ENCODE data around the gene CHD5. TPM values are rescaled to one million over a fixed set of nuclear protein-coding genes. Genes with fewer than 3 reads are reported as not detected.
A peak's percentile ranks its signal among the peaks of the same experiment; 100 is the strongest.
"Not testable (repeated sequence)": the region's sequence is repeated elsewhere in the genome, so short reads cannot be mapped to it uniquely, and the experiment has no call there.

Gene CHD5
- total RNA-seq, 2 donors from 2014 or later = under 0.01 to 2.1 TPM

DNA sequence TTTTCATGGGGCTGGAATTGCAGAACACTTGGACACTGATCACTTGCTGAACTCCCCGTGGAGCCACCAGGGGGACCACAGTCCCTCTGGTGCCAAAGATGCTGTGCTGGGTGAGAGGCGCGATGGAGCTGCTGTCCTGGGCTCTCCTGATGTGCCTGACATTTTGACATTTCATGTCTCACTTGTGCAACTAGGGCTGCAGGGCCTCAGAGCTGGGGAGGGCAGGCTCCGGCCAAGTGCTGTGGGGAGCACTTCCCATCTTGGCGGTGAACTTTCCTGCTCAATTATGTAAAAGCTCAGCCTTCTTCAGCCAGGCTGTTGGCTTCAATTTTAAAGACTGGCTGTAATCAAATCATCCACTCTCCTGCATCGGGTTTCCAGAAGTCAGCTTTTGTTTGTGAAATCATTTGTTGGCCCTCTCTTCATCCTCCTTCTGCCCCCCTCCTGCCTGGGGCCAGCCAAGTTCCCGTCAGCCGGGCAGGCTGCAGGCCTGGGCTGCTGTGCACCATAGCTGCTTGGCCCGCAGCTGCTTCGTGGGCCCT, 97.6 kb downstream of the CHD5 start:
- no peak for ATAC-seq
- Histone ChIP-seq H3K9me3 (no peaks in the 10 kb centered on the region), H3K4me3 (no peak overlapping the region), H3K27me3 (no peaks in the 10 kb centered on the region), H3K4me1 (no peaks in the 10 kb centered on the region), H3K27ac (no peak overlapping the region), H3K36me3 (replicated peaks in 1 of 2; ENCODE audit: insufficient read depth in 1 of 2, low read depth in 2 of 2) (no peaks in the 10 kb centered on the region)
- WGBS, 2 donors = 57 to 66% methylated on average over 10 of the region's 10 CpGs
- TF ChIP-seq POLR2A (IDR thresholded peaks at IDR 0.05) = no peak
- TF ChIP-seq, protein P1, sequence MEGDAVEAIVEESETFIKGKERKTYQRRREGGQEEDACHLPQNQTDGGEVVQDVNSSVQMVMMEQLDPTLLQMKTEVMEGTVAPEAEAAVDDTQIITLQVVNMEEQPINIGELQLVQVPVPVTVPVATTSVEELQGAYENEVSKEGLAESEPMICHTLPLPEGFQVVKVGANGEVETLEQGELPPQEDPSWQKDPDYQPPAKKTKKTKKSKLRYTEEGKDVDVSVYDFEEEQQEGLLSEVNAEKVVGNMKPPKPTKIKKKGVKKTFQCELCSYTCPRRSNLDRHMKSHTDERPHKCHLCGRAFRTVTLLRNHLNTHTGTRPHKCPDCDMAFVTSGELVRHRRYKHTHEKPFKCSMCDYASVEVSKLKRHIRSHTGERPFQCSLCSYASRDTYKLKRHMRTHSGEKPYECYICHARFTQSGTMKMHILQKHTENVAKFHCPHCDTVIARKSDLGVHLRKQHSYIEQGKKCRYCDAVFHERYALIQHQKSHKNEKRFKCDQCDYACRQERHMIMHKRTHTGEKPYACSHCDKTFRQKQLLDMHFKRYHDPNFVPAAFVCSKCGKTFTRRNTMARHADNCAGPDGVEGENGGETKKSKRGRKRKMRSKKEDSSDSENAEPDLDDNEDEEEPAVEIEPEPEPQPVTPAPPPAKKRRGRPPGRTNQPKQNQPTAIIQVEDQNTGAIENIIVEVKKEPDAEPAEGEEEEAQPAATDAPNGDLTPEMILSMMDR (IDR thresholded peaks at IDR 0.05) = peak in 2 of 7 experiments; percentile 3 to 7
- DNase-seq = no peak
- intact Hi-C loops (cut with DNase I) = no loop called here

DNA sequence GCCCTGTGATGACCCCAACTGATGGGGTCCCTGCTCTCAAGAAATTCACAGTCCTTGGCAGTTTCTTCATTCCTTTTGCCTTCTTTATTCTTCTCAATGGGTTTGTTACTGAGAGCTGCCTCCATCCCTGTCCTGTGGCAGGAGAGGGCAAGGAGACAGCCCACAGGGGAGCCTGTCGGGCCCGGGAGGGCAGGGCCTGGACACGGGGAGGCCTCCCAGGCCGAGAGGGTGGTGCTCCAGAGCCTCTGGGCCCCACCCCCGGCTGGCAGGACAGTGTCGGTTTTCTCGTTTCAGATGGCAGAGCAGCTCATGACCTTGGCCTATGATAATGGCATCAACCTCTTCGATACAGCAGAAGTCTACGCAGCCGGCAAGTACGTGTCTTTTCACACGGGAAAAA, 98.2 kb downstream of the CHD5 start:
- WGBS, 2 donors = 70 to 71% methylated on average over 12 of the region's 12 CpGs
- TF ChIP-seq, protein P1 (IDR thresholded peaks at IDR 0.05) = no peak
- TF ChIP-seq POLR2A (IDR thresholded peaks at IDR 0.05) = no peak
- DNase-seq (no peak), ATAC-seq (no peak)
- no peak overlapping the region for H3K27ac ChIP-seq
- intact Hi-C loops (cut with DNase I) = no loop called here
- no peaks in the 10 kb centered on the region for H3K4me1 ChIP-seq
- no peaks in the 10 kb centered on the region for H3K9me3 ChIP-seq
- H3K4me3 ChIP-seq = no peak overlapping the region
- no peaks in the 10 kb centered on the region for H3K36me3 ChIP-seq (replicated peaks in 1 of 2; ENCODE audit: insufficient read depth in 1 of 2, low read depth in 2 of 2)
- H3K27me3 ChIP-seq = no peaks in the 10 kb centered on the region

DNA sequence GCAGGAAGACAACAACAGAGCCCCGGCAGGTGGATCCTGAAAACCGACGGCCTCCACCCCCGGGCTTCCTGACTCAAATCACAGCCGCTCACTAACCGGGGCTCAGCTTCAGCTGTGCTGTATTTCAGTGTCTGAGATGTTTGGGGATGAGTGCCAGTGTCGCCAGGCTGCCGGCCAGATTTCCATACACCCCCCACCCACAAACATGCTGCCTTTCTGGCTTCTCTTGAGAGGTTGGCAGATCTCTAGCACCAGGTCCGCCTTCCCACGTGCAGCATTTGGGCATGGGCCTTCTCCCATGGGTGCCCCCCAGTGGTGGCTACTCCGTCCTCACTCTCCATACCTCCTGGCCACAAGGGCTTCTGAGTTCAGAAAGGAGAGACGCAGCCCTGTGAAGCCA, 99.7 kb downstream of the CHD5 start:
- H3K27ac ChIP-seq = no peak overlapping the region
- intact Hi-C loops (cut with DNase I) = no loop called here
- no peak for TF ChIP-seq POLR2A (IDR thresholded peaks at IDR 0.05)
- TF ChIP-seq, protein P1 (IDR thresholded peaks at IDR 0.05) = no peak

DNA sequence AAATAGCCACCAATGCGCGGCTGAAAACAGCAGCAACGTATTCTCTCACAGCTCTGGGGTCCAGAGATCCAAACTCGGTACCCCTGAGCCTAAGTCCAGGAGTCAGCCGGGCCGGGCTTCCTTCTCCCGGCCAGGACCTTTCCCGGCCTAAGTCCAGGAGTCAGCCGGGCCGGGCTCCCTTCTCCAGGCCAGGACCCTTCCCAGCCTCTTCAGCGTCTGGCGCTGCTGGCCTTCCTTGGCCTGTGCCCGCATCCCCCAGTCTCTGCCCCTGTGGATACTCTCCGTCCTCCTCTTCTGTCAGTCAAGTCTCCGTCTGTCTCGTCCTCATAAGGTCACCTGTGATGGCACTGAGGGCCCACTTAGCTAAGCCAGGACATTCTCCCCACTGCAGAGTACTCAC, 102.2 kb downstream of the CHD5 start:
- TF ChIP-seq, protein P1 (IDR thresholded peaks at IDR 0.05) = no peak
- TF ChIP-seq POLR2A (IDR thresholded peaks at IDR 0.05) = no peak
- Histone ChIP-seq H3K36me3 (replicated peaks in 1 of 2; ENCODE audit: insufficient read depth in 1 of 2, low read depth in 2 of 2) (no peaks in the 10 kb centered on the region), H3K4me1 (no peaks in the 10 kb centered on the region), H3K27me3 (no peaks in the 10 kb centered on the region), H3K9me3 (no peaks in the 10 kb centered on the region), H3K4me3 (no peak overlapping the region), H3K27ac (no peak overlapping the region)
- 77 to 79% methylated on average over 12 to 15 of the region's 16 CpGs for WGBS, 2 donors
- ATAC-seq = no peak
- DNase-seq = no peak
- intact Hi-C loops (cut with DNase I) = no loop called here

More for the DNA sequence above, 99.7 kb downstream of the CHD5 start:
- H3K9me3 ChIP-seq = no peaks in the 10 kb centered on the region
- WGBS, 2 donors = 45 to 54% methylated on average over 10 to 12 of the region's 12 CpGs
- no peaks in the 10 kb centered on the region for H3K27me3 ChIP-seq
- ATAC-seq (no peak), DNase-seq (no peak)
- H3K4me3 ChIP-seq = no peak overlapping the region
- H3K36me3 ChIP-seq (replicated peaks in 1 of 2; ENCODE audit: insufficient read depth in 1 of 2, low read depth in 2 of 2) = no peaks in the 10 kb centered on the region
- no peaks in the 10 kb centered on the region for H3K4me1 ChIP-seq

DNA sequence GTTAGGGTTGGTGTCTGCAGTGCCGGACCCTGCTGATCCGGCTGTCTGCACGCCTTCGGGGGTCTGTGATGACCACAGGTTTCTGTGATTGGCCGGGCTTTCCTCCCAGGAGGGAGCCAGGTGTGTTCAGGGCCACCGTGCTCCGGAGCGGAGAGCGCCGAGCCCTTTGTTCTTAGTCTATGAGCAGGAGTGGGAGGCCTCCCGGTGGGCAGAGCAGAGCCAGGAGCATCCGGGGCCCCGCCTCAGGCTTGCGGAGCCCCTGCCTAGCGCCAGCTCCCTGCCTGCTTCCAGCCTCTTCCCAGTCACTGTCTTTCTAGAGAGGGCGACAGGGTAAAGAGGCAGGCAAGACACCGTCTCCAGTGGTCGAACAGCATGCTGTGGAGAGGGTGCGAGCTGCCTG, 102.6 kb downstream of the CHD5 start:
- no peak for TF ChIP-seq POLR2A (IDR thresholded peaks at IDR 0.05)
- TF ChIP-seq, protein P1 (IDR thresholded peaks at IDR 0.05) = no peak
- H3K9me3 ChIP-seq = no peaks in the 10 kb centered on the region
- no peak overlapping the region for H3K27ac ChIP-seq
- DNase-seq = no peak
- H3K4me3 ChIP-seq = no peak overlapping the region
- no peaks in the 10 kb centered on the region for H3K36me3 ChIP-seq (replicated peaks in 1 of 2; ENCODE audit: insufficient read depth in 1 of 2, low read depth in 2 of 2)
- H3K4me1 ChIP-seq = no peaks in the 10 kb centered on the region
- intact Hi-C loops (cut with DNase I) = no loop called here
- no peaks in the 10 kb centered on the region for H3K27me3 ChIP-seq
- ATAC-seq = no peak
- 44 to 71% methylated on average over 4 to 19 of the region's 19 CpGs for WGBS, 2 donors

DNA sequence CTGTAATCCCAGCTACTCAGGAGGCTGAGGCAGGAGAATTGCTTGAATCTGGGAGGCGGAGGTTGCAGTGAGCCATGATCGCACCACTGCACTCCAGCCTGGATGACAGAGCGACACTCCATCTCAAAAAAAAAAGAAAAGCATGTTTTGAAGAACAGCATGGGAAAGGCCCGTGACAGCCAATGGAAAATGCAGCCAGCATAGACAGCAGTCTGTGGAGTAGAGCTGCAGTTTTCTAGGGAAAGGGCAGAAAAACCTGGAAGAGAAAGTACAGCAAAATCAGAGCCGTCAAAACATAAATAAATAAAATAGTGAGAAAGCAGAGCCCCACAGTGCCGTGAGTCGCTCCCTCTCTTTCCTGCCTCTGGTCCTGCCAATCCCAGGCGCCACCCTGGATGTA, 103.1 kb downstream of the CHD5 start:
- WGBS, 2 donors = 68 to 73% methylated on average over 8 of the region's 8 CpGs
- ATAC-seq; DNase-seq; H3K36me3 ChIP-seq (replicated peaks in 1 of 2; ENCODE audit: insufficient read depth in 1 of 2, low read depth in 2 of 2); H3K27ac ChIP-seq; H3K9me3 ChIP-seq; H3K4me1 ChIP-seq; H3K4me3 ChIP-seq; intact Hi-C loops (cut with DNase I); H3K27me3 ChIP-seq: not testable (repeated sequence)
